WTC11 (cell line): ENCODE results near the gene SPEF1. TPM values are rescaled to one million over a fixed set of nuclear protein-coding genes. Genes with fewer than 3 reads are reported as not detected.

Experiments used
- ATAC-seq: fragments of 200-7000 bp; cut with Tn5 transposase; 2 replicates; pipeline ENCODE4 v1.10.0; 2021; ENCODE audit warnings: mild to moderate bottlenecking, moderate library complexity
- CTCF ChIA-PET: fragments of 300-600 bp; sonication (Branson Sonifier 250); formaldehyde crosslinking; loops from one replicate; lab custom pipeline; 2021; ENCODE audit warnings: antibody characterized with exemption; lab: Charles Lee
- POLR2A ChIA-PET: fragments of 350-600 bp; sonication (Branson Sonifier 250); formaldehyde crosslinking; loops from one replicate; lab custom pipeline; 2021; ENCODE audit warnings: antibody characterized with exemption; lab: Charles Lee
- DNase-seq: peaks from one replicate; pipeline ENCODE4 v3.0.0; 2021; ENCODE audit warnings: low spot score
- H3K27ac Mint-ChIP-seq: 2 replicates; pipeline ENCODE4 v1.8.0; 2021; ENCODE audit warnings: mixed read lengths
- H3K27me3 Mint-ChIP-seq: 2 replicates; pipeline ENCODE4 v1.8.0; 2021; ENCODE audit warnings: low read depth, mild to moderate bottlenecking, moderate library complexity, mixed read lengths
- H3K36me3 Mint-ChIP-seq: 2 replicates; pipeline ENCODE4 v1.8.0; 2021; ENCODE audit warnings: mixed read lengths
- H3K4me1 Mint-ChIP-seq: 2 replicates; pipeline ENCODE4 v1.8.0; 2022; ENCODE audit warnings: mixed read lengths
- H3K4me3 Mint-ChIP-seq: 2 replicates; pipeline ENCODE4 v1.8.0; 2021; ENCODE audit warnings: mild to moderate bottlenecking, moderate library complexity, mixed read lengths
- H3K9me3 Mint-ChIP-seq: 2 replicates; pipeline ENCODE4 v1.8.0; 2021; ENCODE audit warnings: mixed read lengths
- ATF3 ChIP-seq: sonication (generic); formaldehyde crosslinking; conservative IDR thresholded peaks from 2 replicates; pipeline ENCODE4 v1.8.1; 2022; ENCODE audit warnings: mild to moderate bottlenecking, missing genetic modification reagents
- CTCF ChIP-seq: fragments of 200-600 bp; IDR thresholded peaks from 2 replicates; pipeline ENCODE4 v1.8.0; 2022; ENCODE audit warnings: antibody characterized with exemption
- E2F1 ChIP-seq: sonication (generic); formaldehyde crosslinking; IDR thresholded peaks from 2 replicates; pipeline ENCODE4 v1.8.0; 2022; ENCODE audit warnings: mild to moderate bottlenecking, missing genetic modification reagents
- FOXP4 ChIP-seq: sonication (generic); formaldehyde crosslinking; IDR thresholded peaks from 2 replicates; pipeline ENCODE4 v1.8.0; 2022; ENCODE audit warnings: mild to moderate bottlenecking, missing genetic modification reagents
- JAZF1 ChIP-seq: fragments of 250-450 bp; sonication (Bioruptor Pico); IDR thresholded peaks from 2 replicates; pipeline ENCODE4 v1.9.0; 2021; ENCODE audit warnings: moderate library complexity, mild to moderate bottlenecking, inconsistent platforms
- KAT7 ChIP-seq: sonication (generic); formaldehyde crosslinking; IDR thresholded peaks from 2 replicates; pipeline ENCODE4 v1.8.1; 2023; ENCODE audit warnings: missing genetic modification reagents, mild to moderate bottlenecking, borderline replicate concordance
- MAX ChIP-seq: sonication (generic); formaldehyde crosslinking; IDR thresholded peaks from 2 replicates; pipeline ENCODE4 v1.8.0; 2022; ENCODE audit warnings: mild to moderate bottlenecking, missing genetic modification reagents
- NFATC4 ChIP-seq: fragments of 250-450 bp; sonication (Bioruptor Pico); IDR thresholded peaks from 2 replicates; pipeline ENCODE4 v1.9.0; 2021; ENCODE audit warnings: mild to moderate bottlenecking
- NFYB ChIP-seq: sonication (generic); formaldehyde crosslinking; conservative IDR thresholded peaks from 2 replicates; pipeline ENCODE4 v1.8.0; 2022; ENCODE audit warnings: low read depth, missing genetic modification reagents
- OVOL2 ChIP-seq: fragments of 250-450 bp; sonication (Bioruptor Pico); IDR thresholded peaks from 2 replicates; pipeline ENCODE4 v1.9.0; 2021; ENCODE audit warnings: mild to moderate bottlenecking, borderline replicate concordance
- PREB ChIP-seq: sonication (generic); formaldehyde crosslinking; IDR thresholded peaks from 2 replicates; pipeline ENCODE4 v1.8.1; 2022; ENCODE audit warnings: mild to moderate bottlenecking, missing genetic modification reagents, moderate library complexity, borderline replicate concordance
- SP1 ChIP-seq: sonication (generic); formaldehyde crosslinking; conservative IDR thresholded peaks from 2 replicates; pipeline ENCODE4 v1.8.1; 2022; ENCODE audit warnings: missing genetic modification reagents
- TP53 ChIP-seq: sonication (generic); formaldehyde crosslinking; IDR thresholded peaks from 2 replicates; pipeline ENCODE4 v1.8.1; 2023; ENCODE audit warnings: mild to moderate bottlenecking, missing genetic modification reagents
- ZBTB43 ChIP-seq: sonication (generic); formaldehyde crosslinking; IDR thresholded peaks from 2 replicates; pipeline ENCODE4 v1.8.1; 2023; ENCODE audit warnings: mild to moderate bottlenecking, missing genetic modification reagents
- ZNF138 ChIP-seq: sonication (generic); formaldehyde crosslinking; conservative IDR thresholded peaks from 2 replicates; pipeline ENCODE4 v1.8.1; 2022; ENCODE audit warnings: mild to moderate bottlenecking, moderate library complexity, missing genetic modification reagents
- ZNF396 ChIP-seq: fragments of 250-450 bp; sonication (Bioruptor Pico); IDR thresholded peaks from 2 replicates; pipeline ENCODE4 v1.8.0; 2021; ENCODE audit warnings: mild to moderate bottlenecking, moderate library complexity, borderline replicate concordance
- ZNF423 ChIP-seq: fragments of 250-450 bp; sonication (Bioruptor Pico); IDR thresholded peaks from 2 replicates; pipeline ENCODE4 v2.1.2; 2022; ENCODE audit warnings: mild to moderate bottlenecking, moderate library complexity
- ZNF512 ChIP-seq: sonication (generic); formaldehyde crosslinking; IDR thresholded peaks from 2 replicates; pipeline ENCODE4 v1.8.1; 2022; ENCODE audit warnings: missing genetic modification reagents, borderline replicate concordance
- total RNA-seq: library from RNA; stranded (reverse); gene quantifications from 3 replicates; pipeline ENCODE4 v1.2.3, GENCODE V29; 2021
- TF ChIP-seq, protein P1 (sequence below): sonication (generic); formaldehyde crosslinking; IDR thresholded peaks from 2 replicates; pipeline ENCODE4 v1.8.1; 2022; ENCODE audit warnings: mild to moderate bottlenecking, moderate library complexity, missing genetic modification reagents

SPEF1 gene
- total RNA-seq, 1 experiment from 2014 or later: 0.72 TPM

GRCh38 chr20:3787324-3788014, 6.2 kb upstream of the SPEF1 start:
- no peak for ATAC-seq
- ChIA-PET CTCF (interaction anchor here (1.8 to 7.0 kb wide), 6 partner anchors 12 to 71 kb away, joined by 3 to 92 read pairs (median 16); partner anchors contain the start of genes ADISSP and AP5S1), POLR2A (interaction anchor here (1.0 kb wide), 1 partner anchor 30 kb away, joined by 4 read pairs; no protein-coding TSS in a partner anchor)
- Mint-ChIP-seq H3K36me3 (peaks cover 4% of the 10 kb centered on the region; the same call in 1 of the 2 replicates), H3K4me3 (peak overlapping the region; percentile 49), H3K27ac (no peak overlapping the region), H3K9me3 (no peaks in the 10 kb centered on the region), H3K4me1 (peaks cover 19% of the 10 kb centered on the region), H3K27me3 (peaks cover 25% of the 10 kb centered on the region)
- TF ChIP-seq FOXP4 (CRISPR knock-in tag) (no peak), JAZF1 (CRISPR knock-in tag) (no peak), KAT7 (no peak), TP53 (CRISPR knock-in tag) (no peak), ZBTB43 (CRISPR knock-in tag) (no peak), NFYB (CRISPR knock-in tag) (no peak), ZNF423 (CRISPR knock-in tag) (no peak), ZNF512 (no peak), NFATC4 (CRISPR knock-in tag) (no peak), OVOL2 (CRISPR knock-in tag) (no peak), ZNF396 (no peak), MAX (CRISPR knock-in tag) (no peak), ZNF138 (CRISPR knock-in tag) (no peak), SP1 (CRISPR knock-in tag) (no peak)
- no peak for DNase-seq

GRCh38 chr20:3786665-3787323, 5.5 kb upstream of the SPEF1 start, which contains the start of gene CENPB:
TSS of gene CENPB (minus strand) at chr20:3786740. CDS start at chr20:3786483, 257 bp downstream.
- H3K4me3 Mint-ChIP-seq: peak within 1 kb of the TSS; percentile 83
- peaks cover 20% of the 10 kb centered on the region for H3K4me1 Mint-ChIP-seq
- H3K27me3 Mint-ChIP-seq: peaks cover 24% of the 10 kb centered on the region
- CTCF ChIA-PET: interaction anchor here (0.6 to 7.0 kb wide), 30 partner anchors 9 to 305 kb away, joined by 3 to 92 read pairs (median 4); partner anchors contain the start of genes ADAM33, ADISSP, AP5S1 and CDC25B
- H3K36me3 Mint-ChIP-seq: peaks cover 4% of the 10 kb centered on the region; the same call in 1 of the 2 replicates
- peak; percentile 89 for DNase-seq
- no peaks in the 10 kb centered on the region for H3K9me3 Mint-ChIP-seq
- no peak within 1 kb of the TSS for H3K27ac Mint-ChIP-seq
- ATAC-seq: peak; percentile 81
- POLR2A ChIA-PET: interaction anchor here (1.0 kb wide), 1 partner anchor 31 kb away, joined by 4 read pairs; no protein-coding TSS in a partner anchor
- TF ChIP-seq, protein P1, sequence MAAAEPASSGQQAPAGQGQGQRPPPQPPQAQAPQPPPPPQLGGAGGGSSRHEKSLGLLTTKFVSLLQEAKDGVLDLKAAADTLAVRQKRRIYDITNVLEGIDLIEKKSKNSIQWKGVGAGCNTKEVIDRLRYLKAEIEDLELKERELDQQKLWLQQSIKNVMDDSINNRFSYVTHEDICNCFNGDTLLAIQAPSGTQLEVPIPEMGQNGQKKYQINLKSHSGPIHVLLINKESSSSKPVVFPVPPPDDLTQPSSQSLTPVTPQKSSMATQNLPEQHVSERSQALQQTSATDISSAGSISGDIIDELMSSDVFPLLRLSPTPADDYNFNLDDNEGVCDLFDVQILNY: peak; percentile 63; the same call in 1 of the 2 replicates
- TF ChIP-seq ATF3 (no peak), E2F1 (CRISPR knock-in tag) (no peak), NFYB (CRISPR knock-in tag) (no peak), NFATC4 (CRISPR knock-in tag) (no peak), CTCF (peak; percentile 65; the same call in 1 of the 2 replicates), SP1 (CRISPR knock-in tag) (peak; percentile 67), PREB (CRISPR knock-in tag) (no peak)
